NCI-H510A treated with DMSO at 0.1 percent for 48 hours (cell line): Measurements from ENCODE around the gene PPWD1.

ENCODE experiments used
- DNase-seq: peaks from one replicate; lab custom pipeline; 2025; lab: John Stamatoyannopoulos, UW

PPWD1 gene

GRCh38 chr5:65624025-65624570 lies 61.0 kb downstream of the PPWD1 start, which contains the start of gene TRIM23:
Gene TRIM23 (minus strand): TSS chr5:65624333. CDS start chr5:65624274, 59 bp downstream.
- peak; percentile 87 for DNase-seq

DNA sequence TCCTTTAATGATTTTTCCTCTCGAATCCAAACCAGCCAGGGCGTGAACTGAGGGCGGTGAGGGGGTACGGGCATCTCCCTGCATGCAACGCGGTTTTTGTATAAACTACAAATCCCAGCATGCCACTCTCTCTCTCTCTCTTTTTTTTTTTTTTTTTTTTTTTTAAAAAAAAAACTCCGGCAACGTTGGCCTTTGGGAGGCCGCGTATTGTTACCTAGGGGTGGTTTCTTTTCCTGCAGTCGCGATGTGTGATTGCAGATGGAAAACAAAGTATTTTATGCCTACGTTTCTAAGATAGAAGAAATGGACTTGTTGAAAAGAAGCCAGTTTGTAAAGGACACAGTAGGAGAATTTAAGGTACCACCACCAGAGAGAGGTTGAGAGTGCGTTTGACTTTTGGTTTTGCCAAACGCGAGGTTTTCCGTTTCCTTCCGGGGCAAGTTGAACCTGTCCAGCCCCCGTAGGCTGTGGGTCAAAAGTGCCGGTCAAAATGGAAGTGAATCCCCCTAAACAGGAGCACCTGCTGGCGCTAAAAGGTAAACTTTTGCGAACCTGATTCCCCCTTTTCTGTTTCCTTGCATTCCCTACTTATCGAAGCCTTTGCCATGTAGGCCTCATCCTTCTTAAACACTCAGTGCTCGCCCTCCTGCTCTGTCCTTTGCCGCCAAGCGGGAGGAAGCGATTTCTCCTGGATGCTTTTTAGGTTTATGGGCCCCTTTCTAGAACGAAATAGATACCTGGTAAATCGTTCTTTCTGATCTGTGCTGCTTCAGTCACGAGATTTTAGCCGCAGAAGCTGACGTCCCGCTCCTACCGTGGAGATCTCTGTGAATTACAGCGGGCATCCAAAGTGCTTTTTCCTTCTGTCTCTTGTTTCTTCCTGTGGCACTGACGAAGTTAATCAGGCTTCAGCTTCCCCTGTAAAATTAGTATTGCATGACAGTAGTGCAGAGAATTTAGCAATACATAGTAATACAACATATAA lies 61.8 kb downstream of the PPWD1 start, which contains the start of the genes SHLD3 and TRAPPC13:
TSS of gene SHLD3 (plus strand) at position 457 of the 985 bp plus-strand sequence. CDS start 4,561 bp downstream, outside the sequence.
TSS of gene TRAPPC13 (plus strand) at position 457 of the 985 bp plus-strand sequence. CDS start at position 491, 34 bp downstream.
- peak; percentile 81 for DNase-seq

- no peak for DNase-seq
Observed at GRCh38 chr5:65625743-65626142, 62.6 kb downstream of the PPWD1 start.

GRCh38 chr5:65630981-65631380 lies 67.9 kb downstream of the PPWD1 start:
- no peak for DNase-seq
